HG03521 (cell line): ENCODE results near the gene DNLZ.

Experiments used
- ATAC-seq: cut with Tn5 transposase; IDR thresholded peaks from one replicate; pipeline ENCODE4 v1.9.1; 2021; ENCODE audit warnings: mild to moderate bottlenecking, moderate library complexity; ENCODE audit not compliant: unreplicated experiment

Gene DNLZ

GRCh38 chr9:136397643-136398042 is 34.1 kb upstream of the DNLZ start:
- no peak for ATAC-seq

- no peak for ATAC-seq
Observed at GRCh38 chr9:136396219-136396515, 32.6 kb upstream of the DNLZ start.

DNA sequence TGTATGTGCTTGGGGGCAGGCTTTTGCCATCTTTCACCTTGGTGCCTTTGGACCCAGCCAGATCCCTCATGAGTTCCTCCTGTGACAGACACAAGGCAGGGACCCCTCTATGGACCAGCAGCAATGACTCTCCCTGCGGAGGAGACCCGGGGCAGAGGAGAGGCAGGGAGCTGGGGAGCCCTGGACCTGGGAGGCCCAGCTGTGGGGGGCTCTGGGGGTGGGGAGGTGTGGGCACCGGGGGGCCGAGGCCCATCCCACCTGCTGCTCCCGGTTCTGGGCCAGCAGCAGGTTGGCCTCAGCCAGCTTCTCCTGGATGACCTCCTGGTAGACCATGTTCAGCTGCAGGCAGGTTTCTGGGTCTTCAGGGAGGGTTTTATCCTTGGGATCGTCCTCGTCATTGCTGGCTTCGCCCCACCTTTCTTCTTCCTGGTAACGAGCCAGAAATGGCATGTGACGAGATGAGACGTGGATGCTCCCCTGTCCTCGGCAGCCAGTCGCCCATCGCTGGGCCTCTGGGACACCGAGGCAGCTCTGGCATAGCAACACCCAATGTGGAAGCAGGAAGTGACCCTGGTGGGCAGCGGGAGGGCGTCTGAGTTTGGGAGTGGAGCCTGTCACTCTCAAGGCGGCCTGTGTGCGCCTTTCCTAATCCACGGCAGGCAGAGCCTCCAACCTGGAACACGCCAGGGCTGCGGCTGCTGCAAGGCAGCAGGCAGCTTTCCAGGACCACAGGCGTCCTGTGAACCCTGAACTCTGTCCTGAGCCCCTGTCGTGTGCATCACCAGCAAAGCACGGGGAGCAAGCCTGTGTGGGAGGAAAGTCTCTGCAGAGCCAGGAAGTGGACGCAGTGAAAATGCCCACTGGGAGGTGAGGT is 32.0 kb upstream of the DNLZ start:
- ATAC-seq: no peak

GRCh38 chr9:136395020-136395340 is 31.4 kb upstream of the DNLZ start:
- ATAC-seq: no peak

DNA sequence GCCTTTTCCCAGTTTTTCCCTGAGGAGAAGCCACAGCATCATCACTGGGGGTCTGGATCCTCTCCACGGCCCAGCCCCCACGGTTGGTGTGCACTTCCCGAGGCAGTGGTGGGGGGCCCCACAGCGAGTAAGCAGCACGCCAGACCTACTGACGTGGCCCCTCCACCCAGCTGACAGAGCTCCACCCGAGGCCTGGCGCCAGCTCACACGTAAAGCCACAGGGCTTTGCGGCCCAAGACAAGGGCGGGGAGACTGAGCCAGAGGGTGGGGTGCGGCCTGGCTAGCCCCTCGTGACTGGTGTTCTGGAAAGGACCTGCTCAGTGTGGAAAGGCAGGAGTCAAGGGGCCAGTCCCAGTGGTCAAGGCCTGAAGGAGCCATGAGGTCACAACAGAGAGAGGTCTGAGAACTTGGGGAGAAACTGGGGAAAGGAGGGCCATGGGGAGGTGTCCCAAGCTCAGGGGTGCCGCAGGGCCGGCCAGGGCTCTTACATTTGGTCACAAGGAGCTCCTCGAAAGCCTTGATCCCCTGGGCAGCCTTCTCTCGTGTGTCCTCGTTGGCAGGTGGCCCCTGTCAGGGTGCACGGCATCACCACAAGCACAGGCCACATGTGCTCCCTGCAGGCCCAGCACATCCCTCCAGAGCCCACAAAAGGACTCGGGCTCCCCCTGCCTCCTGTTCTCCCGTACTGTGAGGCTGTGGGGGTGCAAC is 30.9 kb upstream of the DNLZ start:
- no peak for ATAC-seq

DNA sequence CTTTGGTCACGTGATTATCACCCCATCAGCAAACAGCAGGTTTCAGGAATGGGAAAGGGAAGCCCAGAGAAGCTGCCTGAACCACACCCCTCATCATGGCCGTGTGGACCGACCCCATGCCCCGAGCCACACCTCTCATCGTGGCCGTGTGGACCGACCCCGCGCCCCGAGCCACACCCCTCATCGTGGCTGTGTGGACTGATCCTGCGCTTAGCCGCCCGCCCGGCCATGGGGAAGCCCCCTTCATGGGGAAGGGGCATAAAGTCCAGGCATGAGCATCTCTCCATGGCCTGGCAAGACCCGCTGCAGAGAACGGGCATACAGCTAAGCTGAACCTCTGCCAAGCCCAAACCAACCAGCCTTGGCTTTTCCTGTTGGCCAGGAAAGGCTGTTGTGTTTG is 30.0 kb upstream of the DNLZ start:
- ATAC-seq: no peak

DNA sequence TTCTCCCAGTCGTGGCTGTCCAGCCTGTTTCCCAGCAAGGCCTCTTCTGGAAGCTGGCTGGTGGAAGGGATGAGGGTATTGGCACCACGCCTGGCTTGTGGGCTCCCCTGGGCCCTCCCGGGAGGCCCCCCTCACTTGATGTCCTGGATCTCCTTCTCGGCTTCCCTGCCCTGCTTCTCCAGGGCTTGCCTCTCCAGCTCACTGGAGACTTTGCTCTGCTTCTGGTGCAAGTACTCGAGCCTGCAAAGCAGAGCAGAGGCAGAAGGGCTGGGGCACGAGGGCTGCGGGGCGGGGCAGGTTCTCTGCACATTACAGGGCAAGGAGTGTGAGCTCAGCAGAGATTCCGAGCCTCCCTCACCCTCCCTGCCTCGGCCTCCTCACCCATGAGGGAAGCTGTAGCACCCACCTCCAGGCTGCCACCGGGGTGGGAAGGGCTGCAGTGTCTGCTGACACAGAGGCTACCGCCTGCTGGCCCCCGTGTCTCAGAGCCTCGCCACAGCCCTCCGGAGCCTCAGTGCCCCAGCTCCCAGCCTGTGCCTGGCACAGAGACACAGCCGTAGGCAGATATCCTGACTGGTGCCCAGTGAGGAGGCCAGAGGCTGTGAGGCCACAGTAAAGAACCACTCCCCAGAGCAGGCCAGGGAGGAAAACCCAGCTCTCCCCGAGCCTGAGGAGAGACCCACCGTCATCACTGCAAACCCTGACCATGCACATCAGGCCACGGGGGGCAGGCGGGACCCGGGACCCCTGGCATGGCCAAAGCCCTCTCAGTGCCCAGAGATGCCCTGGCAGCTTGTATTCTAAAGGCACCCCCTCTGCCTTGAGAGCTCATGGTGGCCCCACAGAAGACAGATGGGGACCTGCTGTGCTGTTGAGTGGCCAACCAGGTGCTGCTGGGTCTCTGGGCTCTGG is 29.2 kb upstream of the DNLZ start:
- no peak for ATAC-seq

- ATAC-seq: no peak
Observed at GRCh38 chr9:136391737-136392537, 28.4 kb upstream of the DNLZ start.

DNA sequence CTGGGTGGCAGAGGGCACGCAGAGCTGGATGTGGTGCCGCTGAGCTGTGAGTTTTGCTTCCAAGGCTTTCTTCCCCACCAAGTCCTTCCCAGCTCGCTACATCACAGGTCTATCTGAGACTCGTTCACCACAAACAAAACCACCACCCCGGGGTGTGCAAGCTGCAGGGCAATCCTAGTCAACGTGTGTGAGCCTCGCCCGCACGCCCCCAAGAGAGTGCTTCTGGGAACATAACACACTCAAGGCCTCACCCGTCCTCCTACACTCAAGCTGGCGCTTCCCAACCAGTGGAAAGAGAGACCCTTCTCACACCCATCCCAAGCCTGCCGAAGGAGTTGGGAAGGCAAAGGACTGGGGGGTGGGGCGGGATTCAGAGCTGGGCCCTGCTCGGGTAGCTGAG is 25.9 kb upstream of the DNLZ start:
- no peak for ATAC-seq

- ATAC-seq: no peak
Observed at GRCh38 chr9:136387217-136387616, 23.7 kb upstream of the DNLZ start.

DNA sequence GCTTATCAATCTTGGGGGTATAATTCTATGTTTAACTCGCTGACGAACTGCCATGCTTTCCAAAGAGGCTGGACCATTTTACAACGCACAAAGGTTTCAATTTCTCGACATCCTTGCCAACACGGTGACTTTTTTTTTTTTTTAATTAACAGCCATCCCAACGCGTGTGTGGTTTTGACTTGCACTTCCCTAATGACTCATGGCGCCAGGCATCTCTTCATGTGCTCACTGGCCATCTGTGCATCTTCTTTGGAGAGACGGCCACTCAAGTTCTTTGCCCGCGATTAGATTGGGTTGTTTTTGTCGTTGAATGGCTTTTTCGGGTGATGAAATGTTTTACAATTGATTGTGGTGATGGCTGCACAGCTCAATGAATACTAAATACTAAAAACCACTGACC is 22.5 kb upstream of the DNLZ start:
- no peak for ATAC-seq

- ATAC-seq: no peak
Observed at GRCh38 chr9:136385015-136385414, 21.5 kb upstream of the DNLZ start.

GRCh38 chr9:136383436-136383835 is 19.9 kb upstream of the DNLZ start:
- ATAC-seq: no peak

- no peak for ATAC-seq
Observed at GRCh38 chr9:136381966-136382513, 18.5 kb upstream of the DNLZ start.

DNA sequence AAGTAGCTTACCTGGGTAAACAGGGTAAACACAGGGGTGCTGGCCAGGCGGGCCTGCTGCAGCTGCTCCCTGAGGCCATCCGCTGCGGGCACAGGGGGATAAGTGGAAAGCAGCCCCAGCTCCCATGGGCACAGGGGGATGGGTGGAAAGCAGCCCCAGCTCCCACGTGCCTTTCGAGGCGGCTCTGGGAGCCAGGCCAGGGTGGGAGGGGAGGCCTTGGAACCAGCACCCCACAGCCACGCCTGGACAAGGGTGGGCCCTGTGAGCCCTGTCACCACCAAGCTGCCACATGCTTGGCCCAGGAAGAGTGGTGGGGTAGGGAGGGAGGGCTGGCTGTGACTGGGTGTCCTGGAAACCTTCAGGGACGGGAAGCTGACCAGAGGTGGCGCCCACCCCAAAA is 17.8 kb upstream of the DNLZ start:
- ATAC-seq: no peak

GRCh38 chr9:136380381-136380780 is 16.8 kb upstream of the DNLZ start:
- ATAC-seq: no peak

GRCh38 chr9:136379891-136380290 is 16.3 kb upstream of the DNLZ start:
- ATAC-seq: no peak

- no peak for ATAC-seq
Observed at GRCh38 chr9:136379401-136379800, 15.9 kb upstream of the DNLZ start.

GRCh38 chr9:136379003-136379287 is 15.4 kb upstream of the DNLZ start:
- ATAC-seq: no peak

- no peak for ATAC-seq
Observed at GRCh38 chr9:136378170-136379002, 14.8 kb upstream of the DNLZ start.
